ENCODE measurements around the gene AVL9.
"Not testable (repeated sequence)": the region's sequence is repeated elsewhere in the genome, so short reads cannot be mapped to it uniquely, and the experiment has no call there.

AVL9 gene

GRCh38 chr7:32631021-32631420 is 135.7 kb downstream of the AVL9 start:
- in situ Hi-C loops (cut with HindIII; ENCODE audit: low sequenced_read_pairs): no loop called here
- no peak for DNase-seq (ENCODE audit: low read depth)
- no peak overlapping the region for H3K4me3 ChIP-seq (ENCODE audit: low read depth, low read length)
- TF ChIP-seq CTCF (IDR thresholded peaks at IDR 0.05; ENCODE audit: low read depth, low read length, missing control alignments): no peak

- H3K4me3 ChIP-seq (ENCODE audit: low read depth, low read length); in situ Hi-C loops (cut with HindIII; ENCODE audit: low sequenced_read_pairs); DNase-seq (ENCODE audit: low read depth): not testable (repeated sequence)
These were observed 136.6 kb downstream of the AVL9 start for GRCh38 chr7:32631590-32632497.

- DNase-seq (ENCODE audit: low read depth); in situ Hi-C loops (cut with HindIII; ENCODE audit: low sequenced_read_pairs); H3K4me3 ChIP-seq (ENCODE audit: low read depth, low read length): not testable (repeated sequence)
These were observed 138.2 kb downstream of the AVL9 start for GRCh38 chr7:32633446-32633845.

- DNase-seq (ENCODE audit: low read depth); in situ Hi-C loops (cut with HindIII; ENCODE audit: low sequenced_read_pairs); H3K4me3 ChIP-seq (ENCODE audit: low read depth, low read length): not testable (repeated sequence)
These were observed 139.6 kb downstream of the AVL9 start for GRCh38 chr7:32634798-32635393.

- in situ Hi-C loops (cut with HindIII; ENCODE audit: low sequenced_read_pairs); DNase-seq (ENCODE audit: low read depth); H3K4me3 ChIP-seq (ENCODE audit: low read depth, low read length): not testable (repeated sequence)
These were observed 141.6 kb downstream of the AVL9 start for GRCh38 chr7:32636725-32637462.

GRCh38 chr7:32637611-32638010 is 142.3 kb downstream of the AVL9 start:
- in situ Hi-C loops (cut with HindIII; ENCODE audit: low sequenced_read_pairs): not testable (repeated sequence)

More at GRCh38 chr7:32637611-32638010, 142.3 kb downstream of the AVL9 start:
- not testable (repeated sequence) for H3K4me3 ChIP-seq (ENCODE audit: low read depth, low read length); DNase-seq (ENCODE audit: low read depth)
